HepG2 (cell line): Measurements from ENCODE around the gene TMEM63B. TPM values are rescaled to one million over a fixed set of nuclear protein-coding genes. Genes with fewer than 3 reads are reported as not detected.

Experiments
- GATAD2A ChIP-seq: IDR thresholded peaks from 2 replicates; pipeline ENCODE4 v1.6.1; 2016
- IRF2 ChIP-seq: IDR thresholded peaks from 2 replicates; pipeline ENCODE4 v1.6.1; 2018; ENCODE audit warnings: missing genetic modification reagents, missing compliant biosample characterization
- JUND ChIP-seq: sonication (generic); formaldehyde crosslinking; IDR thresholded peaks from 2 replicates; pipeline ENCODE4 v1.8.0; 2022; ENCODE audit warnings: mild to moderate bottlenecking, missing genetic modification reagents
- MIER3 ChIP-seq: IDR thresholded peaks from 2 replicates; pipeline ENCODE4 v1.6.1; 2016; ENCODE audit warnings: missing compliant biosample characterization, borderline replicate concordance
- NCOR1 ChIP-seq: fragments of 200-600 bp; sonication (generic); IDR thresholded peaks from 2 replicates; pipeline ENCODE4 v1.7.0; 2017; ENCODE audit warnings: antibody characterized with exemption, low read length, borderline replicate concordance
- NFYC ChIP-seq: IDR thresholded peaks from 2 replicates; pipeline ENCODE4 v1.6.1; 2016; ENCODE audit warnings: missing genetic modification reagents, missing compliant biosample characterization
- POLR2G ChIP-seq: fragments of 200-400 bp; formaldehyde crosslinking; IDR thresholded peaks from 2 replicates; pipeline ENCODE4 v1.6.1; 2018; ENCODE audit warnings: mild to moderate bottlenecking, low read depth, low read length, moderate library complexity
- SKI ChIP-seq: fragments of 450-650 bp; IDR thresholded peaks from one replicate; pipeline ENCODE4 v1.6.1; 2018; ENCODE audit warnings: mild to moderate bottlenecking; ENCODE audit not compliant: partially characterized antibody
- STAG1 ChIP-seq: sonication (generic); formaldehyde crosslinking; IDR thresholded peaks from 2 replicates; pipeline ENCODE4 v1.4.0; 2020; ENCODE audit warnings: missing genetic modification reagents
- TBL1XR1 ChIP-seq: fragments of 150-350 bp; IDR thresholded peaks from 2 replicates; pipeline ENCODE4 v1.6.1; 2014; ENCODE audit warnings: borderline replicate concordance, low read length; ENCODE audit not compliant: partially characterized antibody
- ZBTB38 ChIP-seq: sonication (generic); formaldehyde crosslinking; IDR thresholded peaks from 2 replicates; pipeline ENCODE4 v1.5.1; 2020; ENCODE audit warnings: mild to moderate bottlenecking, missing genetic modification reagents
- ZFP36L1 ChIP-seq: sonication (generic); formaldehyde crosslinking; IDR thresholded peaks from 2 replicates; pipeline ENCODE4 v1.8.0; 2022; ENCODE audit warnings: mild to moderate bottlenecking, missing genetic modification reagents, moderate library complexity
- ZIK1 ChIP-seq: sonication (generic); formaldehyde crosslinking; IDR thresholded peaks from 2 replicates; pipeline ENCODE4 v1.5.0; 2020; ENCODE audit warnings: mild to moderate bottlenecking, low read depth, missing genetic modification reagents, borderline replicate concordance
- ZNF335 ChIP-seq: sonication (generic); formaldehyde crosslinking; IDR thresholded peaks from 2 replicates; pipeline ENCODE4 v1.4.0; 2020; ENCODE audit warnings: missing genetic modification reagents
- ZNF512B ChIP-seq: sonication (generic); formaldehyde crosslinking; IDR thresholded peaks from 2 replicates; pipeline ENCODE4 v1.5.1; 2020; ENCODE audit warnings: missing genetic modification reagents, mild to moderate bottlenecking, borderline replicate concordance
- ZNF557 ChIP-seq: sonication (generic); formaldehyde crosslinking; IDR thresholded peaks from 2 replicates; pipeline ENCODE4 v1.4.0; 2020; ENCODE audit warnings: missing genetic modification reagents
- ZNF747 ChIP-seq: sonication (generic); formaldehyde crosslinking; IDR thresholded peaks from 2 replicates; pipeline ENCODE4 v1.8.1; 2023; ENCODE audit warnings: missing genetic modification reagents, mild to moderate bottlenecking, borderline replicate concordance
- polyA plus RNA-seq, 8 experiments: library from polyadenylated mRNA; depleted of rRNA in 3 of 8; stranded (reverse) in 7 of 8; unstranded in 1 of 8; fragments of >200 nt; fragmentation: Illumina TruSeq in 4 of 8; extraction: Trizol in 4 of 8; gene quantifications; 2 replicates each; pipeline versions ENCODE4 v1.2.1 to v1.2.3, GENCODE V29; 2011 to 2016; ENCODE audit warnings: low read depth in 4 of 8, missing spikeins in 1 of 8, mixed read lengths in 1 of 8; ENCODE audit not compliant: insufficient read depth in 1 of 8
- total RNA-seq, 5 experiments: library from RNA; depleted of rRNA; stranded (reverse); fragments of >200 nt; fragmentation: Illumina TruSeq; extraction: Trizol; gene quantifications; 2 replicates each; pipeline ENCODE4 v1.2.3, GENCODE V29; 2016; ENCODE audit warnings: low read depth in 1 of 5
- TF ChIP-seq, protein P1 (sequence below): sonication (generic); formaldehyde crosslinking; IDR thresholded peaks from 2 replicates; pipeline ENCODE4 v1.4.0; 2020; ENCODE audit warnings: missing genetic modification reagents
- TF ChIP-seq, protein P2 (sequence below): sonication (generic); formaldehyde crosslinking; IDR thresholded peaks from 2 replicates; pipeline ENCODE4 v1.4.0; 2020; ENCODE audit warnings: low read depth, mild to moderate bottlenecking, missing genetic modification reagents
- TF ChIP-seq, protein P3 (sequence below), 2 experiments: IDR thresholded peaks; 2 replicates each; pipeline ENCODE4 v1.6.1; 2011 to 2012; ENCODE audit warnings: low read length in 2 of 2, borderline replicate concordance in 1 of 2, low read depth in 1 of 2, mild to moderate bottlenecking in 1 of 2, moderate library complexity in 1 of 2

Gene TMEM63B
- total and polyA plus RNA-seq, 2 of the 13 experiments (the other 11 are each of a cell fraction or from before 2014, with no cell fraction given) = 27.4 to 75.8 TPM

GRCh38 chr6:44156494-44157151 lies 29.3 kb downstream of the TMEM63B start (continued):
- TF ChIP-seq ZNF747 (peak; percentile 66; the same call in 1 of the 2 replicates), ZNF335 (peak; percentile 52; the same call in 1 of the 2 replicates), ZNF512B (no peak; the same call in 1 of the 2 replicates), ZIK1 (0 out of 2 replicates have a peak, but pooled peaks have one; percentile 39), IRF2 (CRISPR knock-in tag) (peak; percentile 86), NCOR1 (peak; percentile 65; the same call in 1 of the 2 replicates), NFYC (CRISPR knock-in tag) (peak; percentile 54), SKI (peak; percentile 79), TBL1XR1 (peak; percentile 68), ZFP36L1 (CRISPR knock-in tag) (0 out of 2 replicates have a peak, but pooled peaks have one; percentile 43), ZNF557 (no peak), STAG1 (CRISPR knock-in tag) (peak; percentile 39), GATAD2A (peak; percentile 97), JUND (CRISPR knock-in tag) (no peak; the same call in 1 of the 2 replicates), ZBTB38 (peak; percentile 58; the same call in 1 of the 2 replicates), POLR2G (peak; percentile 55), MIER3 (peak; percentile 95; the same call in 1 of the 2 replicates)
- TF ChIP-seq, protein P1, sequence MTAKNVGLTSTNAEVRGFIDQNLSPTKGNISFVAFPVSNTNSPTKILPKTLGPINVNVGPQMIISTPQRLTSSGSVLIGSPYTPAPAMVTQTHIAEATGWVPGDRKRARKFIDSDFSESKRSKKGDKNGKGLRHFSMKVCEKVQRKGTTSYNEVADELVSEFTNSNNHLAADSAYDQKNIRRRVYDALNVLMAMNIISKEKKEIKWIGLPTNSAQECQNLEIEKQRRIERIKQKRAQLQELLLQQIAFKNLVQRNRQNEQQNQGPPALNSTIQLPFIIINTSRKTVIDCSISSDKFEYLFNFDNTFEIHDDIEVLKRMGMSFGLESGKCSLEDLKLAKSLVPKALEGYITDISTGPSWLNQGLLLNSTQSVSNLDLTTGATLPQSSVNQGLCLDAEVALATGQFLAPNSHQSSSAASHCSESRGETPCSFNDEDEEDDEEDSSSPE = peak; percentile 84
- TF ChIP-seq, protein P2, sequence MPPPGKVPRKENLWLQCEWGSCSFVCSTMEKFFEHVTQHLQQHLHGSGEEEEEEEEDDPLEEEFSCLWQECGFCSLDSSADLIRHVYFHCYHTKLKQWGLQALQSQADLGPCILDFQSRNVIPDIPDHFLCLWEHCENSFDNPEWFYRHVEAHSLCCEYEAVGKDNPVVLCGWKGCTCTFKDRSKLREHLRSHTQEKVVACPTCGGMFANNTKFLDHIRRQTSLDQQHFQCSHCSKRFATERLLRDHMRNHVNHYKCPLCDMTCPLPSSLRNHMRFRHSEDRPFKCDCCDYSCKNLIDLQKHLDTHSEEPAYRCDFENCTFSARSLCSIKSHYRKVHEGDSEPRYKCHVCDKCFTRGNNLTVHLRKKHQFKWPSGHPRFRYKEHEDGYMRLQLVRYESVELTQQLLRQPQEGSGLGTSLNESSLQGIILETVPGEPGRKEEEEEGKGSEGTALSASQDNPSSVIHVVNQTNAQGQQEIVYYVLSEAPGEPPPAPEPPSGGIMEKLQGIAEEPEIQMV = 0 out of 2 replicates have a peak, but pooled peaks have one; percentile 58
- TF ChIP-seq, protein P3, sequence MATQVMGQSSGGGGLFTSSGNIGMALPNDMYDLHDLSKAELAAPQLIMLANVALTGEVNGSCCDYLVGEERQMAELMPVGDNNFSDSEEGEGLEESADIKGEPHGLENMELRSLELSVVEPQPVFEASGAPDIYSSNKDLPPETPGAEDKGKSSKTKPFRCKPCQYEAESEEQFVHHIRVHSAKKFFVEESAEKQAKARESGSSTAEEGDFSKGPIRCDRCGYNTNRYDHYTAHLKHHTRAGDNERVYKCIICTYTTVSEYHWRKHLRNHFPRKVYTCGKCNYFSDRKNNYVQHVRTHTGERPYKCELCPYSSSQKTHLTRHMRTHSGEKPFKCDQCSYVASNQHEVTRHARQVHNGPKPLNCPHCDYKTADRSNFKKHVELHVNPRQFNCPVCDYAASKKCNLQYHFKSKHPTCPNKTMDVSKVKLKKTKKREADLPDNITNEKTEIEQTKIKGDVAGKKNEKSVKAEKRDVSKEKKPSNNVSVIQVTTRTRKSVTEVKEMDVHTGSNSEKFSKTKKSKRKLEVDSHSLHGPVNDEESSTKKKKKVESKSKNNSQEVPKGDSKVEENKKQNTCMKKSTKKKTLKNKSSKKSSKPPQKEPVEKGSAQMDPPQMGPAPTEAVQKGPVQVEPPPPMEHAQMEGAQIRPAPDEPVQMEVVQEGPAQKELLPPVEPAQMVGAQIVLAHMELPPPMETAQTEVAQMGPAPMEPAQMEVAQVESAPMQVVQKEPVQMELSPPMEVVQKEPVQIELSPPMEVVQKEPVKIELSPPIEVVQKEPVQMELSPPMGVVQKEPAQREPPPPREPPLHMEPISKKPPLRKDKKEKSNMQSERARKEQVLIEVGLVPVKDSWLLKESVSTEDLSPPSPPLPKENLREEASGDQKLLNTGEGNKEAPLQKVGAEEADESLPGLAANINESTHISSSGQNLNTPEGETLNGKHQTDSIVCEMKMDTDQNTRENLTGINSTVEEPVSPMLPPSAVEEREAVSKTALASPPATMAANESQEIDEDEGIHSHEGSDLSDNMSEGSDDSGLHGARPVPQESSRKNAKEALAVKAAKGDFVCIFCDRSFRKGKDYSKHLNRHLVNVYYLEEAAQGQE (IDR thresholded peaks at IDR 0.05; ENCODE audit: borderline replicate concordance in 1 of 2, low read depth in 1 of 2, low read length in 2 of 2) = 0 out of 4 replicates have a peak, but pooled peaks of 1 of the 2 experiments have one; percentile 38
